Activated T-helper 1 cell treated with Interleukin-2 at 50 U/mL for 16 hours (primary cell): ENCODE results near the gene SLC1A4.
"Not testable (repeated sequence)": the region's sequence is repeated elsewhere in the genome, so short reads cannot be mapped to it uniquely, and the experiment has no call there.

Experiments used
- DNase-seq: peaks from one replicate; pipeline ENCODE4 v3.0.0-alpha.2; 2020; ENCODE audit warnings: low read depth

The SLC1A4 gene

DNA sequence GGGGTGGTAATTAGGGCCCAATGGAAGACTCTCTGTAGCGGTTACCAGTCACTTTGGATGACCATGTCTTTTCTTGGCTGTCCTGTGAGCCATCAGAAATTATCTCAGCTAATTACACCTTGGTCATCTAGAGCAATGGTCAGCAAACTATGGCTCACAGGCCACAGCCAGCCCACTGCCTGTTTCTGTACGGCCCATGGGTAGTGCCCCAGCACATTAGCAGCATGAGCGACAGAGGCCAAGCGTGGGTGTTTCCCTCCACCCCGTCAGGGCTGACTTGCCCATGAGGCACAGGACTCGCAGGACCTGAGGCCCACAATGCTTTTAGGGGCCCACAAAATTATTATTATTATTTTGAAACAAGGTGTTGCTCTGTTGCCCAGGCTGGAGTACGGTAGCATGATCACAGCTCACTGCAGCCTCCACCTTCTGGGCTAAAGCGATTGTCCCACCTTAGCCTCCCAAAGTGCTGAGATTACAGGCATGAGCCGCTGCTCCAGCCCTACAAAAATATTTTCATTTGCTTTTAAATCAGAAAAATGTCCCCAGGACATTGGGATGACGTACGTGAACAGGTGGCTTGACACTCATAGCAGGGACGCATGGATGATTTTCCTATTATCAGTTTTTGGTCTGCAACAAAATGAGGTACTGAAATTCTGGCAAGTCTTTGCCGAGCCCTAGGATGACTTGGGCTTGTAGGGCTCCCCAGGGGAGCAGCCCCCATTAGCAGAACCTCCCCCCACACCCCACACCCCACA is 37.7 kb downstream of the SLC1A4 start:
- no peak for DNase-seq

DNA sequence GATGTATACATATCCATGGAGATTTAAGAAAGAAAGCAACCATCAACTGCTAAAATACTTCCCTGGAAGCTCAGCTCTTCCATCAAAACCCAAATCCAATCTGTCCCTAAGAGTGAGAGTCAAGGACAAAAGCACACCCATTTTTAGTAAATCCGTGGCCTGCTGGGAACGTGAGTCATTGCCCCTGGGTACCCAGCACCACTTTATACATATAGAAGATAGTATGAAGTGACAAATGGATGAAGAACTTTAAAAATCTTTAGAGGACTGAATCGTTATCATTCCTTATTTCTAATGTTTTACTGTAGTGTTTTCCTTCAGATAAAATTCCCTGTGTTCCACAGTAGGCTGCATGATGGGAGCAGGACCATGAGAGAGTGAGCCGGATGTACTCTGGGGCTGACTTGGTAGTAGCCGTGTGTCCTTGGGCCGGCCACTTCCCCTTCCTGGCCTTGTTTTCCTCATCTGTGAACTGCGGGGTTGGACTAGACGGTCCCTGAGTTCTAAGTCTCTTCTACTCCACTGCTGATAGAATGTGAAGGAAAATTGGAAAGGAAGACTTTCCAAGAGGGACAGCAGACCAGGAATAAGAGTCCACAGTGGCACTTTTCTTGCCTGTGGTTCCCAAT is 38.5 kb downstream of the SLC1A4 start:
- DNase-seq, result no peak

DNA sequence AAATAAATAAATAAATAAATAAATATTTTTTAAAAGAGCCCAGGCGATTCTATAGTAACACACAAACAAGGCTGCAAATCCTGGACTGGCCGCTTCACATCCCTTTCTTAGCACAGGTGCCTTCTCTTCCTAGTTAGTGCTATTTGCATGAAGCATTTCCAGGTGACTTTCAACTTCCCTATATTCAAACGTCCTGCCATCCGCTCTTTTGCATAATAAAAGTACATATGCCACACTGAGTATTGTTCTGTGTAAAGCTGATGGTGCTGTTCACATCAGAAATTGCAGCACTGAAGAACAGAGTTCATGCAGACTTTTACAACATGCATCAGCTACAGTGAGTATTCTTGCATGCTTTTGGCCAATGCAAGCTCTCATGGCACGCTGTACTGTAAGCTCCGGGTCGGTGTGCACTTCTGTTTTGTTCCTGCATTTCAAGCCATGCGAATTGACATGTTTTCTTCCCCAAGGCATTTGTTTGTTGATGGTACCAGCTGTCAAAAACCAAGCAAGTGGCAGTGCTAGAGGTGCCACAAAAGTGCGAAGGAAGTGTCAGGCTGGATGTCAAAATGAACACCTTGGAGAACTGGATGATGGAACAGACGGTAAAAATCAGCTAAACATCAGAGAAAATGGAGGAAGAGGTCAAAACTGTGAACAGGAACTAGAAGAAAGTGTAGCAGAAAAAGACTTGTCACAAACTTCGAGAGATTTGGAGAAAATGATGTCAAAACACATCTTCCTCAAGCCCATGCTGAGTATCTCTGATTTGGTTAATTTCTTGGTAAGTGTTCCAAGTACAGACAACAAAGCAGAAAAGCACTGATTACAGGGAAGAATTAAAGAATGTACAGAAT is 41.5 kb downstream of the SLC1A4 start:
- DNase-seq, result no peak

DNA sequence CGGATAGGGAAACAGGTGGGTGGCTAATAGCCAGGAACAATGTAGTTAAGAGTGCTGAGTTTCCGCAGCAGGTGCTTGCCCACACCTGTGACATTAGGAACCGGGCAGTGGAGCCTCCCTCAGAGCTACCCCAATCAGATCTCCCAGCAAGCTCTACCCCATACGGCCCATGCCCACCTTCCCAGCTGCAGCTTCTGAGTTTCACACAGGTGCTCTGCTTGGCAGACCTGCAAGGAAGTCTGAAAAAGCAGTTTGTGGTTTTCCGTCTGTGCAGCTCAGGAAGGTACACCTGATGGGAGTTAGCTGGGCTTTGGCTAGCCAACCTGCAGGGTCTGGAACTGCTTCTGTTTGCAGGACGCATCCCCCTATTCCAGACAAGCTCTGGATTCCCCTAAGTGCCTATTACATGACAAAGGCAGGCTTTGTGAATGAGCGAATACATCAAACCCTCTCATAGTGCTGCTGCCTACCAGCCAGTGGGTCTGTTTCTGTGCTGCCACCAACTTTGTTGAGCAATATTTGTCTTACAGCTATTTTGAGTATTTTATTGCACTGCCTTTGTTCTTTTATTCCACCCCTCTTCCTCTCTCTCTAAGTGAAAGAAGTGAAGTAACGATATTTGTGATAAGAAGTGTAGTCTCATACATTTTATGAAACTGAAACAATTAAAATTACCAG is 42.3 kb downstream of the SLC1A4 start:
- no peak for DNase-seq

DNA sequence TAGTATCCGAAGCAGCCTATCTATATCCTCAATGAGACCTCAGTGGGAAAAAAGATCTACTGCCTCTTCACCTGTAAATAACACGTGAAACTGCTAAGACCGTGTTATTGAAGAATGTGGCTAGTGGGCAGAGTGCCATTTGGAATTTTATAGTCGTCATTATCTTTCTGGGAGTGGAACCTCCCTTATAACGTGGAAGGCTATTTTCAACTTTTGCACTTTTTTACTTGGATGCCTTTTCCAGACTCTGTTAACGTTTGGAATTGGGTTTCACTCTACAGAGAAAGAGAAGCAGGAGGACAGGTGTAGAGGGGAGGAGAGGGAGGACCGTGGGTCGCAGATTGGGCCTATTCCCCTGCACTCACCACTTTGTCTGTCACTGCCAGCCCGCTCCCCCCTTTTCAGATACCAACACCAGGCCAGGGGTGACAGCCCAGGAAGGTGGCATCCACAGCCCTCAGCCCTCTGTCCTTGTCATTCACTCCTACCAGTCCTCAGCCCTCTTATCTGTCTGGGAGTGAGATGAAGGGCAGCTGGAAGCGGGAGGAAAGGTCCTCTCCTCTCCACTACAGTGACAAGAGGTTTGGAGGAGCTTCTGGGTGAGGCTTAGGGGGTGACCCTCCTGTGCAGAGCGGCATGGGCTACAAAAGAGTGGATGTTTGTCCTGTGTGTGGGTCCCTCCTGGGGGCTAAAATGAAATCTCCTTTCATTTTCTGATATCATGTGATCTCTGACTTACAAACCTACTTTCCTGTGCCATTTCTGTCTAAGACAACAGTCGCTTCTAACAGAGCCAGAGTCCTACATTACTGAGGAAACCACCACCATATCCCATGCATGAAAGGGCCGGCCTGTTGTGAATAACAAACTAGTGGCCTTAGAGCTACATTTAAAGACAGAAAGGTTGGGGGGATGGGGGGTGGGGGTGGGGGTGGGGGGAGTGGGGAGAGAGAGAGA is 43.1 kb downstream of the SLC1A4 start:
- no peak for DNase-seq

DNA sequence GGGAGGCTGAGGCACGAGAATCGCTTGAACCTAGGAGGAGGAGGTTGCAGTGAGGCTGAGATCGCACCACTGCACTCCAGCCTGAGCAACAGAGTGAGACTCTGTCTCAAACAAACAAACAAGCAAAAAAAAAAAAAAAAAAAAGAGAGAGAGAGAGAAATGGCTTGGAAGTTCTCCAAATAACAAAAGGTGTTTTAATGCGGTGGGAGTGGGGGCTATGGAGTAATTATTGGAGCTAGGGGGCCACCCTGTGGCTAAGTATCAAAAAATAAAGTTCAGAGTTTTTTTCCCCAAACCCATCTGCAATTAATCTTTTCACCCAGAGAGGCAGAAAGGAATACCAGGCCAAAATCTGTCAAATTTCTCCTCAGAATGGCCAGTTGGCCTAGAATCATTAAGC is 44.0 kb downstream of the SLC1A4 start:
- DNase-seq, result no peak

DNA sequence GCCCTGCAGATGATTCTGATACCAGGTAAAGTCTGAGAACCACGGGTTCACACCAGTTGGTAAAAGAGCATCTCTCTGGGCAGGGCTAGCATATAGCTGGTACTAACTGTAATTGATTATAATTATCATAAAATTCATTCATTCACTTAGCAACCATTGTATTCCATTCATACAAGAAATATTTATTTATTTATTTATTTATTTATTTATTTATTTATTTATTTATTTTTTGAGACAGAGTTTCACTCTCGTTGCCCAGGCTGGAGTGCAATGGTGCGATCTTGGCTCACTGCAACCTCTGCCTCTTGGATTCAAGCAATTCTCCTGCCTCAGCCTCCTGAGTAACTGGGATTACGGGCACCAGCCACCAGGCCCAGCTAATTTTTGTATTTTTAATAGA is 44.5 kb downstream of the SLC1A4 start:
- DNase-seq, result not testable (repeated sequence)

DNA sequence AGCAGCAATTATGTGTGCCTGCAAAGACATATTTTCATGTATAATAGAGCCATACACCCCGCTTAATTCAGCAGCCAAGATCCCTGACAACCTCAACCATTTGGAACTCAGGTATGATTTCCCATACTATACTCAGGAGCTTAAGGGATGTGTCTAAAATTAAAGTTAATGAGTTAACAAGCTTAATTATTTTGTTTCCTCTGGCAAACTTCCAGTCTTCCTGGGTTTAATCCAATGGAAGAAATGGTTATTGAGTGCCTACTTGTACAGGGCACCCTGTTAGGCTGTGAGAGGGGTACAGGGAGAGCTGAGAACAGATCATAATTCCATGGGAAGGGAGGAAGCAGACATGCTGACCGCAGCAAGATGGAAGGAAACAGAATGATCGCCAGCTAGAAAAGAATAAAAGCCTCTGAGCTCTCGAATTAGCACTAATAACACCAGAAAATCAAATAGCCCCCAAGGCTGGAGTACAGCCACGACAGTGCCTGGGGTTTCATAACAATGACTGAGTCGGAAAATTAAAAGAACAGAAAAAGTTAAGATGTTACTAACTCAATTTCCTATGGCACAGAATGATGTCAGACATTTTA is 46.2 kb downstream of the SLC1A4 start:
- no peak for DNase-seq

DNA sequence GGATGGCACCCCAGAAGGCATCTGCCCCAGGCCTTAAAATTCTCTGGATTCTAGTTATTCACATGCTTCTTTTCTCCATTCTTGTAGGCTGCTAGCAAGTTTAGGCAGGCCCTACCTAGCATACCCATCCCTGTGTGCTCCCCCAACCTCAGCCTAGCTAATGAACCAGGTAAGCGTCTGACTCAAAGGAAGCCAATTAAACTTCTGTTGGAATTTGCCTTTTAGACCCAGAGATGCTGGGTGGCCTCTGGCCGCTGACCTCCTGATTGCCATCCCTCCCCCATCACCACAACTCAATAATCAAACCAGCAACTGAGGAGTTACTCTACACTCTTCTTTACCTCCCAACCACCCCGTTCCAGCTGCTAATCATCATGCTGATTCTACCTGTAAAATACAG is 48.0 kb downstream of the SLC1A4 start:
- no peak for DNase-seq

DNA sequence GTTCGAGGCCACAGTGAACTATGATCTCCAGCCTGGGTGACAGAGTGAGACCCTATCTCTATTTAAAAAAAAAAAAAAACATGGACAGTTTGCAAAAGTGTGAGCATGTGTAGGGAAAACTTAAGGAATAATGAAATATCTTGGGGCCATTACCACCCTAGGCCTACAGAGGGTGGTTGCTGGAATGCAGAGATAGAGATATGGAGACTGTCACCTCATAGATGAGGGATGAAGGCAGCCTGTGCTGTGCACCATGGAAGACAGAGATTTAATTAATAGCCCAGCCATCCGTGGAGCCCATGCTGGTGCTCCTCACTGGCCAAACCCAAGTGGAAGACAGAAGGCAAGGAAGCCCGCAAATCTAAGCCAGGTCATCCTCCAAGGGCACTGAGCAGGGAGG is 50.4 kb downstream of the SLC1A4 start:
- DNase-seq, result no peak

DNA sequence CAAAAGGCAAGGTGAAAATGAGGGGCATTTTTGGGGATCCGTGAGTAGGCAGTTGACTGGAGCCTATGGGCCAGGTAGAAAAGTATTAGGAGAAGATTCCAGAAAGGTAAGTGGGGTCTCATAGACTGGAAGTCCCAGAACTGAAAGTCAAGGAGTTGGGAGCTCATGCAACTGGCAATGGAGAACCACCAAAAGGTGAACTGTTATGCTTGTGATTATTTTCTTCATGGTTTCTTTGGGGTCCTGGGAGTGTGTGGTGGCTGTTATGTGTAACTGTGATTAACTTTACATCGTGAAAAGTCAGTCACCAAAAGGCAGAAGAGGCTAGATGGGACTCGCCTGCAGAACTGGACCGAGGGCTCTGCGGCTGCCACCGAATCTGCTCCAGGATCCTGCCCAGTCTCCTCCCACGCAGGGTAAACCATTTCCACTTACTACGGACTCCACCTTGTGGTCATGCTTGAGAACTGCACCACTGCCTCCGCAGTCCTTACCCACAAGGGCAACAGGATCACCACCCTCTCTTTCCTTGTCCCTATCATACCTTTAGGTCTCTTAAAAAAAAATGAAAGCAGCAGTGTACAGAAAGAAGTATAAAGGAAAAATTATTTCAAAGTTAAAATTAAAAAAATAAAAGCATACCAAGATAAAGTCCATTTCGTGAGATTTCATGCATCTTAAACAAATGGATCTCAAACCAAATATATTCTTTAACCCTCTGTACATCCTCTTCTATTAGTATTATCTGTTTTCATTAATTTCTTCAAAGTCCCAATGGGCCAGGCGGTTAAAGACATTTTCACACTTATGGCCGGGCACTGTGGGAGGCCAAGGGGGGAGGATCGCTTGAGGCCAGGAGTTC is 51.4 kb downstream of the SLC1A4 start:
- peak; percentile 55 for DNase-seq

DNA sequence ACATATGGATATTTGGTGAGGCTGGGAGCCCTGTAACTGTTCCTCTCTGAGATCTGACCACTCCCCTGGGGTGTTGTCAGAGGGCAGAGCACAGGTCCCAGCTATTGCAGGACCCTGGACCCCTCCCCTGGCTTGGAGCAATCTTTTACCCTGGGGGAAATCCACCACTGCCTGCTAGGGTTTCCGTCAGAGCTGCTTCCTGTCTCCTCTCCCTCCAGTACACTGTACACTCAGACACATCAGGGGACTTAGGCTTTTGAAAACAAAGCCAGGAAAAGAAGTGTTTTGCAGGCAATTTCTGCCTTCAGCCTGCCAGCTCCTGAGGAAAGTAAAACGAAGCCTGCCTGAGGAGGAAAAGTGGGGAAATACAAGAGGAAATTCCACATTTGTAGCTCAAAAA is 53.8 kb downstream of the SLC1A4 start:
- DNase-seq, result no peak

DNA sequence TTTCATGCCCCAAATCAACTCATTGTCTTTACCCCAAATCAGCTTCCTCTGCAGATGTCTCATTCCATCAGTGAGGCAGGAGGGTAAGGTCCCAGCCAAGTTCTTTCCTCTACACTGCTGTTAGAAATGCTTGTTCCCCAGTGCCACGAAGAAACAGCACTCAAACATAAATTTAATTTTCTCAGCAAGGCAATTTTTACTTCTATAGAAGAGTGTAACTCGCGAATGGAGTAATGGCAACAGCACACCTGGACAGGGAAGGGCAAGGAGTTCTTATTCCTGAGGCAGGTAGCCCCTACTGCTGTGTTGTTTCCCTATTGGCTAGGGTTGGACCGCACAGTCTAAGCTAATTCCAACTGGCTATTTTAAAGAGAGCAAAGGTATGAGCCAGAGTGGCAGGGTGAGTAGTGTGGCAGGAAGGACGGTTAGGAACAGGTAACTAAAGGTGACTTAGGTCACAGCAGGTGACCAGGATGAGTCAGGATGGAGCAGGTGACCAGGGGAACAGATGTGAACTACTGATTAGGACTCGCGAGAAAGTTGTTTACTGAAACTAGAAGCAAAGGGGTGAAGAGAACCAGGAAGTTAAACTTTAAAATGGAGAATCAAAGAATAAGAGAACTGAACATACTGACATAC is 55.0 kb downstream of the SLC1A4 start:
- DNase-seq, result no peak

DNA sequence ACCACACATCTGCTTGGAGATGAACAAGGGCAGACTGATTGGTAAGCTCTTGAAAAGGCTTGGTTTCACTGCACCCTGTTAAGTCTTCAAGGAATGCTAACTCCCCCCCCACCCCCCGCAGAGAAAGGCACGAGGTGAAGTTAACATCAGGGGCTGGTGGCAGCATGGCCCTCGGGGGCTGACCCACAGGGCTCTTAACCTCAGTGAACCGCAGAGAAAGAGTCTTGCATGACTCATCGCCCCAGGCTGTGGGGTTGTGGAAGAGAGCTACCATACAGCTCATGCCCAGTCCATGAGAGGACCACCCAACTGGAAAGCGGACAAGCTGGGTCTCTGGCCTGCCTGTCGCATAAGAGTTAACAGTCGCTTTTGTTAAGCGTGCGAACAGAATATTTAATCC is 56.5 kb downstream of the SLC1A4 start:
- no peak for DNase-seq

DNA sequence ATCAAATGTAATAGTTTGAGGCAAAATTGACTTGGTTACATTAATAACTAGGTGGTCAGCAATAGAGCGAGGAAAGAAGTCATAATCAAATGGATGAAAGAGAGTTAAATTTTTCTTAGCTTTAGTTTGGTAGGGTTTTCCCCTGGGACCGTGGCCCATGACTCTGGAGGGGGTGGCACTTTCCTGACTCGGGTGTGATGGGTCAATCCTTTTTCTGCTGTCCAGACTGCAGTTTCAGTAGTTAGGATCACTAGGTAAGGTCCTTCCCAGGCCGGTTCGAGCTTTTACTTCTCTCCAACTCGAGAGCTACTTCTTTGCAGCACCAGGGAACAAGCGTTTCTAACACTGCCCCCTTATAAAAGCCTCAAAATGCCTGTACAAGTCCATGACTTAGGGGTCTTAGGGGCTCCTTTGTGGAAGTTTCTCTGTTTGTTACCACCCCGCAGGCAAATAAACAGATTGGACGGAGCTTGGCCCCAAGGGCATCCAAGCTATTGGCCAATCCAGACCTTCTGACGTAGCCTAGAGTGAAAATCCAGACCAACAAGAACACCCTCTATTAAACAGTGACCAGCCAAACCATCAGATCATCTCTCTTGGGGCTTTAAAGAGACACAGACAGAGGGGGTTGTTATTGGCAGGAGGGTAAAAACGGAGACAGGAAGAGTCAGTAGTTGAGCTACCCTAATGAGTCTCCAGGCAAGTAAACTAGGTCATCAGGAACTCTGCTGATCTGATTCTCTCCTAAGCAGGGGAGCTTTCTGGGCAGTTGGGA is 57.6 kb downstream of the SLC1A4 start:
- DNase-seq, result no peak

DNA sequence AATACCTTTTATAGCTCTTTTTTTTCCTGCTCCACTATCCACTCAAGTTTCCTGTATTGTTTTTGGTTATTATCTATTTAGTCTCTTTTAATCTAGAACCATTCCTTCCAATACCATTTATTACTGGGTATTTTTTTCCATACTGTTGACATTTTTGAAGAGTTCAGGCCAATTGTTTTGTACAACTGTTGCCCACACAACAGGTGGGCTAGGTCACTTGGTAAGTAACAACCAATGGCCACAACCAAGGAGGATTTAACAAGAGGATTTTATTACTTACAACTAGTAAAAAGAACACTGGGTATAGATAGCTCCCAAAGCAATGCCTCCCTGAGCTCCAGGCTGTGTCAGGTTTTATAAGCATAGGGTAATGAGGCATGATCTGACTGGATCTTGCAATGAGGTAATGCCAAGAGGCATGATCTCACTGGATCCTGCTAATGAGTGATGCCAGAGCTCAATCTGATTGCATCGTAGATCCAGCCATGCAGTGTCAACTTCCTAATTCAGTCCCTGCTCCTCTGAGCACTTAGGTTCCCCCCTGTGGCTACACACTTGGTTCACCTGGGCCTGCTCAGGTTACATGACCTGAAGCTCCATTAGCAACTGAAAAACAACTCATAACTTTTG is 59.9 kb downstream of the SLC1A4 start:
- no peak for DNase-seq

DNA sequence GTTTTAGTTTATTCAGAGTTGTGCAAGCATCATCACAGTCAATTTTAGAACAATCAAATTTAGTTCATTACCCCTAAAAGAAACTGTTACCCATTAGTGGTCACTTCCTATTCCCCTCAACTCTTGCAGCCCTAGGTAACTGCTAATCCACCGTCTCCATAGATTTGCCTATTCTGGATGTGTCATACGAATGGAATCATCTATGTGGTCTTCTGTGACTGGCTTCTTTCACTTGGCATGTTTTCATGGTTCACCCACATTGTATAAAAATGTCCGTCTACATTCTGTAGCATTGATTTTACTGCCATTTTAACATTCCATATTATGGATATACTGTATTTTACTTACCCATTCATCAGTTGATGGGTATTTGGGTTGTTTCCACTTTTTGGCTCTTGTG is 61.7 kb downstream of the SLC1A4 start:
- no peak for DNase-seq

DNA sequence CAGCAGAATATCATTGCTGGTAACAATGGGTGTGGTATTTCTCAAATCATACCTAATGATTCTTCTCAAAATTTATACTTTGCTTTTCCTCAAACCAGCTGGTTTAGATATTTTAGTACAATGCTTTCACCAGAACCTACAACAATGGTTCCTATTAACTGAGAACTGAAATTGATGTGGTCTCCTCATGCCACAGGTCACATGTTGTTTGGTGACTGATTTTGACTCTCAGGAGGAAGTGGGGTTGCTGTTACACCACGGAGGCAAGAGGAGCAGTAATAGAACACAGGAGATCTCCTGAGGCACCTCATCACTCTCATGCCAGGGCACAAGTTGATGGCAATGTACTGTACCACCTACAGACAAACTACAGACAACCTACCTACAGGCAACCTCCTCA is 64.0 kb downstream of the SLC1A4 start:
- DNase-seq, result no peak
